GM12878 (cell line): ENCODE results near the gene PRUNE2.

Experiments used
- CTCF ChIP-seq, 3 experiments: IDR thresholded peaks in 2 of 3; conservative IDR thresholded peaks in 1 of 3; 2 replicates each; pipeline ENCODE4 v1.5.1; 2011; ENCODE audit warnings: low read depth in 3 of 3, low read length in 3 of 3, mild to moderate bottlenecking in 3 of 3, control low read depth in 2 of 3, moderate library complexity in 2 of 3, inconsistent platforms in 1 of 3, mixed read lengths in 1 of 3; ENCODE audit not compliant: control insufficient read depth in 2 of 3, insufficient read depth in 1 of 3; ENCODE audit errors: extremely low read depth in 1 of 3
- GABPA ChIP-seq: IDR thresholded peaks from 2 replicates; pipeline ENCODE4 v1.6.1; 2014; ENCODE audit warnings: antibody characterized with exemption, low read depth, mild to moderate bottlenecking, inconsistent platforms
- IKZF1 ChIP-seq: fragments of 450-650 bp; conservative IDR thresholded peaks from 2 replicates; pipeline ENCODE4 v1.6.1; 2017; ENCODE audit warnings: antibody characterized with exemption, mild to moderate bottlenecking
- MEF2B ChIP-seq: fragments of 450-650 bp; IDR thresholded peaks from 2 replicates; pipeline ENCODE4 v1.6.1; 2018; ENCODE audit warnings: mild to moderate bottlenecking, moderate library complexity; ENCODE audit not compliant: partially characterized antibody, poor library complexity, severe bottlenecking
- MYC ChIP-seq: IDR thresholded peaks from 2 replicates; pipeline ENCODE4 v1.6.1; 2011; ENCODE audit warnings: mild to moderate bottlenecking, low read length, moderate library complexity, inconsistent platforms; ENCODE audit not compliant: insufficient read depth, insufficient replicate concordance, insufficient read length, severe bottlenecking
- NR2C1 ChIP-seq: fragments of 450-650 bp; IDR thresholded peaks from 2 replicates; pipeline ENCODE4 v1.6.1; 2017; ENCODE audit warnings: antibody characterized with exemption, mild to moderate bottlenecking, moderate library complexity
- RAD51 ChIP-seq: fragments of 450-650 bp; IDR thresholded peaks from 2 replicates; pipeline ENCODE4 v1.6.1; 2016; ENCODE audit warnings: moderate library complexity, mild to moderate bottlenecking, inconsistent platforms
- RCOR1 ChIP-seq: conservative IDR thresholded peaks from 2 replicates; pipeline ENCODE4 v1.6.1; 2012; ENCODE audit warnings: low read depth, low read length, improper control_type of control experiment
- RELB ChIP-seq: fragments of 450-650 bp; IDR thresholded peaks from 2 replicates; pipeline ENCODE4 v1.6.1; 2017; ENCODE audit warnings: low read depth, mild to moderate bottlenecking, moderate library complexity
- SP1 ChIP-seq: IDR thresholded peaks from one replicate; pipeline ENCODE4 v1.6.1; 2011; ENCODE audit warnings: low read depth, low read length
- TF ChIP-seq, protein P1 (sequence below): IDR thresholded peaks from 2 replicates; pipeline ENCODE4 v1.6.1; 2012; ENCODE audit warnings: low read depth, low read length, improper control_type of control experiment

GRCh38 chr9:76911971-76912370, 6.1 kb upstream of the PRUNE2 start:
- TF ChIP-seq SP1 (no peak), CTCF (IDR thresholded peaks at IDR 0.05 in 2 of 3, conservative IDR thresholded peaks at IDR 0.05 in 1 of 3; ENCODE audit: control insufficient read depth in 2 of 3, extremely low read depth in 1 of 3, insufficient read depth in 1 of 3, low read depth in 3 of 3, low read length in 3 of 3) (no peak), IKZF1 (no peak), RELB (no peak), MEF2B (no peak), RCOR1 (no peak), NR2C1 (no peak), MYC (no peak), GABPA (no peak), RAD51 (no peak)
- TF ChIP-seq, protein P1, sequence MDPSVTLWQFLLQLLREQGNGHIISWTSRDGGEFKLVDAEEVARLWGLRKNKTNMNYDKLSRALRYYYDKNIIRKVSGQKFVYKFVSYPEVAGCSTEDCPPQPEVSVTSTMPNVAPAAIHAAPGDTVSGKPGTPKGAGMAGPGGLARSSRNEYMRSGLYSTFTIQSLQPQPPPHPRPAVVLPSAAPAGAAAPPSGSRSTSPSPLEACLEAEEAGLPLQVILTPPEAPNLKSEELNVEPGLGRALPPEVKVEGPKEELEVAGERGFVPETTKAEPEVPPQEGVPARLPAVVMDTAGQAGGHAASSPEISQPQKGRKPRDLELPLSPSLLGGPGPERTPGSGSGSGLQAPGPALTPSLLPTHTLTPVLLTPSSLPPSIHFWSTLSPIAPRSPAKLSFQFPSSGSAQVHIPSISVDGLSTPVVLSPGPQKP, result no peak
